ENCODE data around the gene GULP1.
"Not testable (repeated sequence)": the region's sequence is repeated elsewhere in the genome, so short reads cannot be mapped to it uniquely, and the experiment has no call there.

GULP1 gene

DNA sequence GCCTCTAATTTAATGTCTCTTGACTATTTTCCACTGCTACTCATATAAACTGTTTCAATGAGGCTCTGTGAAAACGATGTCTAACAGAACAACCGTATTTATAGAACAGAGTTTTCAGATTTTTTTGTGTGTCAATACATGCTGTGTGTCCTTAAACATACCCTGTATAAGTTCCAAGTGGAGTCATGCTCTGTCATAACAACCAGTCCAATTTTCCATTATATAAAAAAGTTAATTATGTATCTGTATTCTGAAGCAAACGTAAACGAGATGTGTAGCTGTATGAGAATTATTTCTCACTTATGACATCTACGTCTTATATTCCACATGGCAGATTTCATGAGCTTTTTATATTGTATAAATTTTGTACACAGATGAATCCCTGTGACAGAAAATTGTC lies 13.9 kb upstream of the GULP1 start:
- no peak for TF ChIP-seq JUND (IDR thresholded peaks at IDR 0.05; ENCODE audit: low read depth)
- DNase-seq (ENCODE audit: low read depth in 1 of 2, low spot score in 1 of 2) = no peak
- in situ Hi-C loops (cut with HindIII; ENCODE audit: low pct_unique_long_range_greater_than_20kb, low sequenced_read_pairs) = no loop called here

DNA sequence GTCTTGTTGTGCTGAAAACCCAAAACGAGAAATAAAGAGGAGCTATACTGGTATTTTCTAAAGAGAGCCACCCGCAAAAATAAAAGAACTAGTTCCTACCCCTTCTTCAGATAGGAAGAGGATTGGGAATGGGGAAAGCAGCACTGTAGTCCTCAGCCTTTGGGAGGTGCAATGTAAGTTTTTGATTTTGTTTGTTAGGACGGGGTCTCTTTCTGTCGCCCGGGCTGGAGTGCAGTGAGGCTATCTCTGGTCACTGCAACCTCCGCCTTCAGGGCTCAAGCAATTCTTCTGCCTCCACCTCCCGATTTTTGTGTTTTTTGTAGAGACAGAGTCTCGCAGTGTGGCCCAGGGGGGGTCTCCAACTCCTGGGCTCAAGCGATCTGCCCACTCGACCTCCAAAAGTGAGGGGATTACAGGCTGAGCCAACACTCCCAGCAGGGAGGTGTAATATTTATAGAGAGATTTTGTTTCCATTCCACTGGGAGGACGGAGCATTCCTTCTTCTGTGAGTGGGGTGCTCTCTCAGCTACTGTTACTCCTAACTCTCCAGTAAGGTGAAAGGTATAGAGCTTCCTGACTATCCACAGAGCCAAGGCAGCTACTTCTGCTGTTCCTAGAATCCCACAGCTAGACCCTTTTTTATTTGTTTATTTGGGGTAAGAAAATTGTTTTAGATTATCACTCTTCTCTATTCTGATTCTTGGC lies 13.1 kb upstream of the GULP1 start:
- no peak for TF ChIP-seq JUND (IDR thresholded peaks at IDR 0.05; ENCODE audit: low read depth)
- in situ Hi-C loops (cut with HindIII; ENCODE audit: low pct_unique_long_range_greater_than_20kb, low sequenced_read_pairs) = no loop called here
- DNase-seq (ENCODE audit: low read depth in 1 of 2, low spot score in 1 of 2) = no peak

DNA sequence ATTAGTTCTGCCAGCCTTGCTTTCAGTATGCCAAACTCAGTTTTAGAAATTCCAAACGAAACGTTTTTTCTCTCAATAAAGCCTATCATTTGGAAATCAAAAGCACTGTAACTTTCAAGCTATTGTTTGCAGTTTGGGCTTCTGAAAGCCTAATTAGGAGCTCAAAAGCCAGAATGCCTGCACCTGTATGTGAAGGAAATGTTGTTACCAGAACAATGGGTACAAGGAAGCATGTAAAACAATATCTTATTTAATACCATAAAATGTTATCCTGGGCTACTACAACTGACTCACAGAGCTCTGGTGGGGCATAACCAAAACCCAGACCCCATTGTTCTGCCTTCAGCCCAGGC lies 12.6 kb upstream of the GULP1 start:
- DNase-seq (ENCODE audit: low read depth in 1 of 2, low spot score in 1 of 2) = no peak
- in situ Hi-C loops (cut with HindIII; ENCODE audit: low pct_unique_long_range_greater_than_20kb, low sequenced_read_pairs) = no loop called here
- TF ChIP-seq JUND (IDR thresholded peaks at IDR 0.05; ENCODE audit: low read depth) = no peak

DNA sequence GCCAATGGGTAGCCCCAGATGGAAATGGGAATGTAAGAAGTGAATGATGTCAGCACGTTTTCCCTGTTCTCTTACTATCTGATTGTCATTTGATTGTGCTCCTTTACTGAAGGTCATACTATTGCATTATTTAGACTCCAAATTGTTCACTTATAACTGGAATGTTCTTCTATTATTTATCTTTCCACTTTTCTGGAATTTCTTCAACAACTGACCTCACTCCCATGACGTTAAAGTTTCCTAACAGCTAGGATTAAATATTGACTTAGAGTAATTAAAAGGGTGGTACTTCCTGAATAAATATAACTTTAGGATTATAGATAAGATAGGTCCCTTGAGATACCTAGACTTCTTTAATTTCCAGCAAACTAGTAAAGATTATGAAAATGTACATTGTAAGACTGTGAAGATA lies 10.9 kb upstream of the GULP1 start:
- no peak for TF ChIP-seq JUND (IDR thresholded peaks at IDR 0.05; ENCODE audit: low read depth)
- DNase-seq (ENCODE audit: low read depth in 1 of 2, low spot score in 1 of 2) = no peak
- in situ Hi-C loops (cut with HindIII; ENCODE audit: low pct_unique_long_range_greater_than_20kb, low sequenced_read_pairs) = no loop called here

- no peak for TF ChIP-seq JUND (IDR thresholded peaks at IDR 0.05; ENCODE audit: low read depth)
- DNase-seq (ENCODE audit: low read depth in 1 of 2, low spot score in 1 of 2) = no peak
- in situ Hi-C loops (cut with HindIII; ENCODE audit: low pct_unique_long_range_greater_than_20kb, low sequenced_read_pairs) = no loop called here
Measured at GRCh38 chr2:188282907-188283306, 8.8 kb upstream of the GULP1 start.

DNA sequence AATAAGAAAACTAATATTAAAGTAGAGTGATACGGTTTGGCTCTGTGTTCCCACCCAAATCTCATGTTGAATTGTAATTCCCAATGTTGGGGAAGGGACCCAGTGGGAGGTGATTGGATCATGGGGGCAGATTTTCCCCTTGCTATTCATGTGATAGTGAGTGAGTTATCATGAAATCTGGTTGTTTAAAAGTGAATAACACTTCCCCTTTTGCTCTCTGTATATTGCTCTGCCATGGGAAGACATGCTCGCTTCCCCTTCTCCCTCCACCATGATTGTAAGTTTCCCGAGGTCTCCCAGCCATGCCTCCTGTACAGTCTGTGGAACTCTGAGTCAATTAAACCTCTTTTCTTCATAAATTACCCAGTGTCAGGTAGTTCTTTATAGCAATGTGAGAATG lies 7.4 kb upstream of the GULP1 start:
- in situ Hi-C loops (cut with HindIII; ENCODE audit: low pct_unique_long_range_greater_than_20kb, low sequenced_read_pairs); DNase-seq (ENCODE audit: low read depth in 1 of 2, low spot score in 1 of 2): not testable (repeated sequence)

DNA sequence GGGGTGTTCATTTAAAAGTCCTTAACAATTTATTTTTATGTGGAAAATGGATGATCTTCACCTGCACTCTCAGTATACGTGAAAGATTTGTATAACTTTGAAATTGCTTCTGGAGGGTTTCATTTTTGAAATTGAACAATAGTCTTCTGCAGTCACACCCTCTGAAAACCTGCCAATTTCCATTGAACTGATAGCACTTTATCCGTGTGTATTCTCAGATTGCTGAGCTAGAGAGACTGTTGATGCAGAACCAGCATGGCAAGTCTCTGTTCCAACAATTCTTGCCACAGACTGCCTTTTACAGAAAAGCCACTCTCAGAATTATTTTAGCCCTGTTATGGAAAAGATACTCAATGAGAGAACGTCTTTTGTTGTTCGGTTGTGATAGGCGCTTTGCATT lies 6.6 kb upstream of the GULP1 start:
- no peak for DNase-seq (ENCODE audit: low read depth in 1 of 2, low spot score in 1 of 2)
- no peak for TF ChIP-seq JUND (IDR thresholded peaks at IDR 0.05; ENCODE audit: low read depth)
- in situ Hi-C loops (cut with HindIII; ENCODE audit: low pct_unique_long_range_greater_than_20kb, low sequenced_read_pairs) = no loop called here

DNA sequence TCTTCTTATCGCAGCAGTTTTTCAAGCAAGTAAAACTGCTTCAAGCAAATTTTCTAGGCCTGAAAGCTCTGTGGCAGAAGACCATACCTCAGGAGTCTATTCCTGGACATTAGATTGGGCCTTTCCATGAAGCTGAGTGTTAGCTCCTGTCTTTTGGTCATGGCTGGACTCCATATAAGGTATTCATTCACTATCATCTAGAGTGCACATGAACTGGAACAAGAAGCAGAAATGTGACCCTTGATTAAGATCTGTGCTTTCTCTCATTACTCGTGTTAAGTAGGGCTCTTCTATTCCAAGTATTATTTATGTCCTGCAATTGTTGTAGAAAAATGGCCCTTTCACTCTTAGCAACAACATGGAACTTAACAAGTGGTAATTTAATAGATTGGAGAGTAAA lies 5.9 kb upstream of the GULP1 start:
- in situ Hi-C loops (cut with HindIII; ENCODE audit: low pct_unique_long_range_greater_than_20kb, low sequenced_read_pairs) = no loop called here
- TF ChIP-seq JUND (IDR thresholded peaks at IDR 0.05; ENCODE audit: low read depth) = no peak
- DNase-seq (ENCODE audit: low read depth in 1 of 2, low spot score in 1 of 2) = no peak

GRCh38 chr2:188291142-188291616 lies 495 bp upstream of the GULP1 start:
- no peak for TF ChIP-seq JUND (IDR thresholded peaks at IDR 0.05; ENCODE audit: low read depth)
- peak in 1 of 2 experiments; percentile 25 for DNase-seq (ENCODE audit: low read depth in 1 of 2, low spot score in 1 of 2)
- in situ Hi-C loops (cut with HindIII; ENCODE audit: low pct_unique_long_range_greater_than_20kb, low sequenced_read_pairs) = no loop called here

DNA sequence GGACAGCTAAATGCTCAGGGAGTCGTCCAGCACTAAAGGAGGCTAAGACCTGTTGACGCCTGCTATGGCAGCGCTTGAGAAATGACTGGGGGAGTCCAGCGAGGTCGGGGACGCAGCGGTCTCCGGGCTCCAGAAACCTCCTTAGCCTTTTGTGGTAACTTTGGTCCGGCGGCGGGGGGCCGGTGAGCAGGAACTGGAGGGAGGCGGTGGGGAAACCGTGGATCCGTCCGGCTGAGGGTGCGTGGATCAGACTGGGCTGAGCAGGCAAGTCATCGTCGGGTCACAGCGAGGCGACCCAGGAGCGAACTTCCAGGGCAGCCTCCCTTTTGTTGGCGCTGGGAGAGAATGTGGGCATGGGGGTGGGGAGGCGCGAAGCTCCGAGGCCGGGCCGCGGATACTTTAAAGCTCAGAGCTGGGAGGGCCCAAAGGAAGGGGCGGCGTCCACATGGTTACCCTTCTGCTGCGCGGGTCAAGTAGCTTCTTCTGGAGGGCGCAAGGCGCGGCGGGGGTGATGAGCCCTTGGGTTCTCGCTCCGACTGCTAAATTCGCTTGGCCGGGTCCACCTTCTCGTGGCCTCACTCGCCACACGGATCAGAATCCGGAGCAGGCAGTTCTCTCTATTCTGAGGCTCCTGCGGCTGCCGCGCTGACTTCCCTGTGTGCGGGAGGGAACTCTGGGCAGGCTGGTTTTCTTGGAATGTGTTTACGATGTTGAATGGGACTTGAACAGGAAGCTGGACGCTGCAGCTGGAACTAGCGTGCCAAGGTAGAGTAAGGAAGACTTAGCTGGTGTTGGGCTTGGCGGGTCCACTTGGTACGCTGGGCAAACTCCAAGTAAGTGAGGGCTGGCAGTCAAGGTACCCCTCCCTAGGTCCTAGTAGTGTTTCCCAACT lies 920 bp downstream of the GULP1 start:
- in situ Hi-C loops (cut with HindIII; ENCODE audit: low pct_unique_long_range_greater_than_20kb, low sequenced_read_pairs) = no loop called here
- peak; percentile 35 to 88 for DNase-seq (ENCODE audit: low read depth in 1 of 2, low spot score in 1 of 2)

DNA sequence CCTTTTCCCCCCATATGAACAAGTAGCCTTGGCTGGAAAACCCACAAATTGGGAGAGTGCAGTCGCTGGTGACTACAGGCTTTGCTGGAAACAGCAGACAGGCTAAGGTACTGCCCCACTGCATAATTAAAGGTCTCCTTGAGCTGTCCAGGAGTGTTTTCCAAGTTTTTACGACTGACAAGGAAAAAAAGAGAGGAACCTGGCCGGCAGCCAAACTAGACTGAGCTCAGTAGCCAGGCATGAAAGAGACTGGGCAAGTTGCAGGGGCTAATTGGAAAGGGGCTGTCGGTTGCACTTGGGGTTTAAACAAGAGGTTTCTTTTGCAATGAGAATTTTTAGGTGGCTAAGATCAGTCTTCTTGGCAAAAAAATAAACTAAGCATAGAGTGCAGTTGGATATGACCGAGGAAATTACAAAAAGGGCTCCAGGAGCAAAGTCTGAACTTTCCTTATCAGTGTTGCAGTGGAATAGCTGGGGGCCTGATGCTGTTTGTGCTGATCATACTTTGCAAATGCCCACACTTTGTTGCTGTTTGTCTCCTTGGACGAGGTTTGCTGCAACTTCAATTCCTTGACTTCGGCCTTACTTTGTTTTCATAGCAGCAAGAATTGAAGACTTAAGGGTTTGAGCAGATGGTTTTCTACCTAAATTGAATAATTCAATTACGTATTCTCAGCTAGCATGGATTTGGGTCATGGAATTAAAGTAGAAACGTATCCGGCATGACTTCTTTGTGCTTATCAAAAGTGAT lies 2.1 kb downstream of the GULP1 start:
- peak in 1 of 2 experiments; percentile 38 for DNase-seq (ENCODE audit: low read depth in 1 of 2, low spot score in 1 of 2)
- no peak for TF ChIP-seq JUND (IDR thresholded peaks at IDR 0.05; ENCODE audit: low read depth)
- in situ Hi-C loops (cut with HindIII; ENCODE audit: low pct_unique_long_range_greater_than_20kb, low sequenced_read_pairs) = no loop called here

More for the DNA sequence above, 920 bp downstream of the GULP1 start:
- TF ChIP-seq JUND (IDR thresholded peaks at IDR 0.05; ENCODE audit: low read depth) = no peak

DNA sequence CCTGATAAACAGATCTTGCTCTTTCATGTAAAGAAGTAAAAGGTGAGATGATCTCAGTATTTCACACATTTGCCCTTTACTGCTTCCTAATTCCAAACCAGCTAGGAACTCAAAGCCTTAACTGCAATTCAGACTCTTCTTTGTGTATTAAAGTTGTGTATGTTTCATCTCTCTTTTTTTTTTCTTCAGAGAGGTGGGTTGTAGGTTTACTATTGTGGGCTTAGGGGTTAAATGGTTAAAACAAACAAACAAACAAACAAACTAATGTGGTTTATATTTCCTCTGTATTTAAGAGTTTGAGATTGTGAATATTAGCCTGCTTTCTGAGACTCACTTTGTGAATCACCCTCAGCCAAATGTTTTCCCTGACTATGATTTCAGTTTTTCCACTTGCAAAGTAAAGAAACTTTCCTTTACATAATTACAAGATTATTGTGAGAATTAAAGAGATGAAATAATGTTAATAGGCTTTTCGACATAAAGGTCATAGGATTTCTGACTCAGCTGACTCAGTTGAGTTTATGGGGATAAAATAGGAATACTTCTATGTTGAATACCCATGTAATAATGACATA lies 2.8 kb downstream of the GULP1 start:
- in situ Hi-C loops (cut with HindIII; ENCODE audit: low pct_unique_long_range_greater_than_20kb, low sequenced_read_pairs) = no loop called here
- no peak for TF ChIP-seq JUND (IDR thresholded peaks at IDR 0.05; ENCODE audit: low read depth)
- DNase-seq (ENCODE audit: low read depth in 1 of 2, low spot score in 1 of 2) = no peak
